Sigmoid colon (tissue), 3 donors: Measurements from ENCODE around the gene CAPN10.

Source experiments
- POLR2A ChIP-seq, 2 donors: fragments of 450-650 bp; IDR thresholded peaks; one replicate each; pipeline ENCODE4 v1.6.1; 2016; ENCODE audit warnings: antibody characterized with exemption in 2 of 2, mild to moderate bottlenecking in 2 of 2, moderate library complexity in 2 of 2
- TF ChIP-seq, protein P1 (sequence below), 4 experiments: fragments of 450-650 bp in 3 of 4; fragments of 200-600 bp in 1 of 4; IDR thresholded peaks; one replicate each; pipeline ENCODE4 v1.5.1; 2016 to 2019; ENCODE audit warnings: antibody characterized with exemption in 4 of 4, mild to moderate bottlenecking in 3 of 4, moderate library complexity in 2 of 4

DNA sequence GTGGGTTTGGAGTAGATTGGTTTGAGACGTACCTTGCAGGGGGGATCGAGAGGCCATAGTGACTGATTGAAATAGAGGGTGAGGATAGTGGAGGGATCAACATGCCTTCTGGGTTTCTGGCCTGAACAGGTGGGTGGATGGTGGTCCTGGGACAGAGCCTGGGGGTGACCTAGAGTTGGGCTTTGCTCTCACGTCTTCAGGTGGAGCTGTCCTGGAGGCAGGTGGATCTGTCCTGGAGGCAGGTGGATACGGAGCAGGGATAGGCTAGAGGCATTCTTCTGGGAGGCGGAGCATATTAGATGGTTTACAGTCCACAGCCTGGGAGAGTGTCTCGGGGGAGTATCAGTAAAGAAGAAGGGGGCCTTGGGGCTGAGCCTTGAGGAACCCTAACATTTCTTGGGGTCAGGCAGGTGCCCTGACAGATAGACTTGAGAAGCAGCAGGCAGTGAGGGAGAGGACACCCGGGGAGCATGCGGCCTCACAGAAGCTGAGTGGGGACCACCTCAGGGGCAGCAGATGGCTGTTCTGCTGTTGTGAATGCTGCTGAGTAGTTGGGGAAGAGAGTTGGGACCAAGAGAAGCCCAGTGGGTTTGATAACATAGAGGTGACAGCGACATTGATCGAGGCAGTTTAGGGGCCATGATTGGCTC lies 1.6 kb downstream of the CAPN10 start:
- TF ChIP-seq, protein P1, sequence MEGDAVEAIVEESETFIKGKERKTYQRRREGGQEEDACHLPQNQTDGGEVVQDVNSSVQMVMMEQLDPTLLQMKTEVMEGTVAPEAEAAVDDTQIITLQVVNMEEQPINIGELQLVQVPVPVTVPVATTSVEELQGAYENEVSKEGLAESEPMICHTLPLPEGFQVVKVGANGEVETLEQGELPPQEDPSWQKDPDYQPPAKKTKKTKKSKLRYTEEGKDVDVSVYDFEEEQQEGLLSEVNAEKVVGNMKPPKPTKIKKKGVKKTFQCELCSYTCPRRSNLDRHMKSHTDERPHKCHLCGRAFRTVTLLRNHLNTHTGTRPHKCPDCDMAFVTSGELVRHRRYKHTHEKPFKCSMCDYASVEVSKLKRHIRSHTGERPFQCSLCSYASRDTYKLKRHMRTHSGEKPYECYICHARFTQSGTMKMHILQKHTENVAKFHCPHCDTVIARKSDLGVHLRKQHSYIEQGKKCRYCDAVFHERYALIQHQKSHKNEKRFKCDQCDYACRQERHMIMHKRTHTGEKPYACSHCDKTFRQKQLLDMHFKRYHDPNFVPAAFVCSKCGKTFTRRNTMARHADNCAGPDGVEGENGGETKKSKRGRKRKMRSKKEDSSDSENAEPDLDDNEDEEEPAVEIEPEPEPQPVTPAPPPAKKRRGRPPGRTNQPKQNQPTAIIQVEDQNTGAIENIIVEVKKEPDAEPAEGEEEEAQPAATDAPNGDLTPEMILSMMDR (IDR thresholded peaks at IDR 0.05) = no peak
- TF ChIP-seq POLR2A (IDR thresholded peaks at IDR 0.05) = no peak
